OCI-M1 (cell line): Measurements from ENCODE around the gene WEE2.
A peak's percentile ranks its signal among the peaks of the same experiment; 100 is the strongest.
"Not testable (repeated sequence)": the region's sequence is repeated elsewhere in the genome, so short reads cannot be mapped to it uniquely, and the experiment has no call there.

ENCODE experiments used
- DNase-seq: peaks from one replicate; lab custom pipeline; 2025; lab: John Stamatoyannopoulos, UW

WEE2 gene

DNA sequence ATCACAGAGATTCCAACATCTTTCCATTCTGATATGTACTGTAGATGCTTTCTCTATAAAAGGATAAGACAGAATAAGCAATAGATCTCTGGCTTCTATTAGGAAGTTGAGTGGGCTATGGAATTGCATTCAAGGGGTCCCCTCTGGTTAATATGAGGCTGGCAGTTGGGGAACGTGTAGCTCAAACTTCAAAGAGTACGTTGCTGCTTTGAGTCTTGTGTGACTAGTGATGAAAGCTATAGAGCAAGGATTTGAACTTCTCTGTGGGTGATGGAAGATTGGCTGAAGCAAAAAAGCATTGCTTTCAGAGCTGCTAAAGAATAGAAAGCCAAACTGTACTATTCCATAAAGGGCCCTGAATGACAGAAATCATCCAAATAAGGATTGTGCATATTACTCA, 6.4 kb downstream of the WEE2 start:
- no peak for DNase-seq

DNA sequence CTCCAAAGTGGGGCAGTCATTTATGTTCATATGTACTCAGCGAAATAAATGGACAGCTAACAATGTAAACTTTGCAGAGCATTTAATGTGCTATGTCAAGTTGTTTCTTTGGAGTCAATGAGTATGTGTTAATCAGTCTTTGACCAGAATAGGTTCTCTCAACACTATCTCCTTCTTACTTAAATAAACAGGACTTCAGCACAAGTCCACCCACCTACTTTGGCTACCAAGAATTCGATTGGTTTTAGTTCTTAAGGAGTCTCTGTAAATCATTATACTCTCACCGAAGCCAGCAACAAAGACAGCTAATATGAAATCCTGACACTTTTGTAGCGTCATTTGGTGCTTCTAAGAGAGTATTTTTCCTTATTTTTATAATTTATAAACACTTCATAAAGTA, 6.9 kb downstream of the WEE2 start:
- no peak for DNase-seq

DNA sequence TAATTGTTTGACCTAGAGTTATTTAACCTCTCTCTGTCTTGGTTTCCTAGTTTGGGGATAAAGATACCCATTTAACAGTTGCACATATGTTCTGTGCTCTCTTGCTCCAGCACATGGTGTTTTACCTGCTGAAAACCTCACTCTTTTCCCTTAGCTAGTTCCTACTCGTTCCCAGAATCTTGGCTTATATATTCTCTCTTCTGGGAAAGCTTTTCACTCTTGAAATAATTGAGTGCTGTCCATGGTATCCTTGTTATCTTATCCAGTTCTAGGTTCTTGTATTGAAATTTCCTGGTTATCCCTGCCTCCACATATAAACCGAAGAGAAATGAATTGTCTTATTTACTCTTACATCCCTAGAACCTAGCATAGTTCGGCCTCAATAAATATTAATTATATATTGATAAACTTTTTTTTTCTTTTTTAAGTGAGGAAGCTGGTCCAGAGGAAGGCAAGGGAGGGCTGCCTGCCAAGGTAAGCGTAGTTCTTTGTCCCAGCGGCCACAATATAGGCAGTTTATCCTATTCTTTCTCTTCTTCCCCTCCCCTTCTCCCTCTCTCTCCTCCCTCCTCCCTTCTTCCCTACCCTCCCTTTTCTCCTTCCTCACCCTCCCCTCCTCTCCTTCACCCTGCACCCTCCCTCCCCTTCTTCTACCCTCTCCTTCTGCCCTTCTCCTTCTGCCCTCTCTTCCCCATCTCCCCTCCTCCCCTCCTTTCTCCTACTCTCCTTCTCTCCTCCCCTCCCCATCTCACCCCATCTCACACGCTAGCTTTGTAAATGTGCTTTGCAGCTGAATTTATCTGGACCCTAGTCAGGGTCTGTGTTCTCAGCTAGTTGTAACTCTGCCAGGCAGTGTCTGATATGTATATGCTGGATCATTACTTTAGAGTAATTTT, 7.9 kb downstream of the WEE2 start:
- no peak for DNase-seq

DNA sequence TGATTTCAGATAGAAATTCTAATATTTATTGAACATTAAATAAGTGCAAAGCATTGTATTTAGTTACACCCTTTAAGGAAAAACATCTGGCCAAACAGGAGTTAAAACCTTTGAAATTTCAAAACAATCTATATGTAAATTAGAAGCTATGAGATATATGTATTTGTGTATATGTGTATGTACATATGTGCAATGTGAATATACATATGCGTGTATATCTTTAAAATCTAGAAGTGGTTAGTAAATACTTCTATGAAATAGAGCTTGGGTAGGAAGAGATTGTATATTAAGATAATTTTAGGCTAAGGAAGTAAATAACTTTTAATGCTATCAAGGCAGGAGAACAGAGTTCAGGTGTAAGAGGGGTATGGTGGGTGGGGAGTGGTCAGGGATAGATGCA, 9.3 kb downstream of the WEE2 start:
- DNase-seq, result no peak

DNA sequence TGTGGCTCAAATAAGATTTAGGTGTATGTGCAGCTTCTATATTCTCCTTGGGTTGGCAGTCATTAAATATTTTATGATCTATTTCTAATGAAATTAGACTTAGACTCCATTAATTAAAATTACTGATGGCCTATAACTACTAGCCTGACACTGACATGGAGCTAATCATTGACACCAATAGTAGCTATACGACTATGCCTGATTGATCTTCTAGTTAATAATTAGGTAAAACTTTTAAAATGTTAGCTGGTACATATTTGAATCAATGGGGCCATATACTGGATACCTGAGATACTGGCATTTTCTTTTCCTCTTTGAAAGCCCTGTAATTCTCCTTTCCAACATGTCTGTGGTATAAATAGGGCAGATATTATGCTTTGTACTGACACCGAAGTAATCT, 14.4 kb downstream of the WEE2 start:
- DNase-seq, result no peak

DNA sequence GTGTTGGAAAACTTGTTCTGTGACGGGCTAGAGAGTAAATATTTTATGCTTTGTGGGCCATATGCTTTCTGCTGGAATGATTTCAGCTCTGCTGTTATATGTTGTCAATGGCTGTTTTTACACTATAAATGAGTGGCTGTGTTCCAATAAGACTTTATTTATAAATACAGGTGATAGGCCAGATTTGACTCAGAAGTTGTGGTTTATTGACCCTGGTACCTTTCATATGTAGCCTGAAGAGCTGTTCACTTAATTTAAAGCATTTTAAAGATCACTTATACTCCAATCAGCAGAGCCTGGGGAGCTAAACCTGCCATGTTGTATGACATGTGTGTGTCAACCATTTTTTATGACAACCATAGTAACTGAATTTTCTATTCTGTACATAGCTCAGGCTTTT, 20.9 kb downstream of the WEE2 start:
- DNase-seq, result no peak

DNA sequence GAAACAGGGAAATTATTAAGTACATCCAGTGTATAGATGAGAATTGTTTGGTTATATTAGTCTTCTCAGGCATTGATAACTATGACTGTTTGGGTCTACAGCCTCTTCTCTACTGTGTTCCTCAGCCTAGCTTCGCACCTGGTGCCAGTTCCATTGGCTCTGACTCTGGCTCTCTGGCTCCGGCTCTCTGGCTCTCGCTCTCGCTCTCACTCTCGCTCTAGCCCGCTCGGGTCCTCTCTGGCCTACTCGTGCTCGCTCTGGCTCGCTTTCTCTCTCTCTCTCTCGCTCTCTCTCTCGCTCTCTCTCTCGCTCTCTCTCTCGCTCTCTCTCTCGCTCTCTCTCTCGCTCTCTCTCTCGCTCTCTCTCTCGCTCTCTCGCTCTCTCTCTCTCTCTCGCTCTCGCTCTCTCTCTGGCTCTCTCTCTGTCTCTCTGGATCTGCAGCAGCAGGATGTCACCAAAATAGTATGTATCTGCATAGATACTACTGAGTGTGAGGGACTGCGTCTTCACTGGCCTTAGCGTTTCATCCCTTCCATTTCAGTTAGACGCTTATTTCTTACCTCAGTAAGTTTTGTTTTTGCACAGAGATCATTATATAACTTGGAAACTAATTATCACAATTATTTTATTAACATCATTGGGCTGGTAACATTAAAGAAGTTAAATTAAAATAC, 23.5 kb downstream of the WEE2 start:
- no peak for DNase-seq

DNA sequence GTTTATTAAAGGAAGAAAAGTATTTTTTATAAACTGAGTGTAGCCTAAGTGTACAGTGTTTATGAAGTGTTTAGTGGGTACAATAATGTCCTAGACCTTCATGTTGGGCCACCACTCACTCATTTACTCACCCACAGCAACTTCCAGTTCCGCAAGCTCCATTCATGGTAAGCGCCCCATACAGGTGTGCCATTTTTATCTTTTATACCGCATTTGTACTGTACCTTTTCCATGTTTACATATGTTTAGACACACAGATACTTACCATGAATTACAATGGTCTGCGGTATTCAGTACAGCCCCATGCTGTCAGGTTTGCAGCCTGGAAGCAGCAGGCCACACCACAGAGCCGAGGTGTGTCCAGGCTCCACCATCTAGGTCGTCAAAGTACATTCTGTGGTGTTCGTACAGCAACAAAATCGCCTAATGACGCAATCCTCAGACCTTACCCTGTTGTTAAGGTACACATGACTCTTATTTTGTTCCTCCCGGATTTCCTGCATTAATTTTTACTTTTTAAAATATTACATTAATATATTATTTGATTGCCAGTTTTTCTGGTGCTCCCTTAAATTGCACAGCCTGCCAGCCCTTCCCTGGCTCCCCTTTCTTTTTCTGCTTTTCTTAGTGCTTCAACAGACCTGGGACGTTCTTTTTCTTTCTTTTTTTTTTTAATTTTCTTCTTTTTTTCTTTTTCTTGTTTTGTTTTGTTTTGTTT, 29.1 kb downstream of the WEE2 start:
- DNase-seq, result peak; percentile 18

DNA sequence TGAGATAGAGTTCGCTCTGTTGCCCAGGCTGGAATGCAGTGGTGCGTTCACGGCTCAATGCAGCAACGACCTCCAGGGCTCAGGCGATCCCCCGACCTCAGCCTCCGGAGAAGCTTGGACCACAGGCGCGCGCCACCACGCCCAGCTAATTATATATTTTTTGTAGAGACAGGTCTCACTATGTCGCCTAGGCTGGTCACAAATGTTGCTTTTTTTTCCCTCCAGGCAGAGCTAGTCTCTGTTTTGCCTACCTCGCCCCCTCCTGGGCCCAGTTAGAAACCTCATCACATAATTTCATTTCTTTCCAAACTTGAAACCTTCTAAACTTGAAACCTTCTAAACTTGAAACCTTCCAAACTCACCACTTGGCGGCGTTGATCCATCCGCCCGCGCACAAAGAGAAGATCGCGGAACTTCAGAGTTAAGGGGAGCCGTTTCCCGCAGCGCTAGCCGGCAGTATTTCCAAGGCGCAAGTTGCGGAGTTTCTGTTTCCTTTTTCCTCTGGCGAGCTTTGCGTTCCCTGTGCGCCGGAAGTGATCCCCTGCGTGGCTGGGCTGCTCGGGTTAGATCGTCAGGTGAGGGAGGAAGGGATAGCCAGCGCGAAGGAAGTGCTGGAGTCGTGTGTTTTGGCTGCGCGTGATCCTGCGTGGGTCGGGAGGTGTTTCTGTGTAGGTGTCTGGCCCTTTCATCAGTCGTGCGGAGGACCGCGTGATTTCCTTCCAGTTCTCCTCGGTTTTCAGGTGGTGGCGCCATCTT, 29.9 kb downstream of the WEE2 start, which contains the start of gene SSBP1:
Gene SSBP1 (plus strand): TSS at position 523 of the 756 bp plus-strand sequence. CDS start 809 bp downstream, outside the sequence.
- DNase-seq, result peak; percentile 95

DNA sequence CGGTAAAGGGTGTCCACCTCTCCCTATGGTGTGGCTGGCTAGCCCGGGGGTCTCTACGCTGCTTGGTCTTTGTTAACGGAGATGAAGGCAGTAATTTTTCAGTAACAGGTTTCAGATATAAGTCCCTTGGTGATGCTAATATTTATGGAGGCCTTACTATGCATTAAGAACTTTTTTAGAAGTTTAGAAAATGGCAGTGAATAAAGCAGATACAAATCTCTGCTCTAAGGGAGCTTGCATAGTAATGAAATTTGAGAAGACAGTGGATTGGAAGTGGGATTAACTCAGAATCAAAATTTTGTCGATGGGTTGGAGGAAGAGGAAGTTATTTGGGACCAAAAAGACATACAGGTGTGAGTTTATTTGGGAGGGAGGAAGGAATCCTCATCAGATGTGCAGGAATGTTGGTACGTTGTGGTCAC, 30.4 kb downstream of the WEE2 start:
- peak; percentile 24 for DNase-seq

DNA sequence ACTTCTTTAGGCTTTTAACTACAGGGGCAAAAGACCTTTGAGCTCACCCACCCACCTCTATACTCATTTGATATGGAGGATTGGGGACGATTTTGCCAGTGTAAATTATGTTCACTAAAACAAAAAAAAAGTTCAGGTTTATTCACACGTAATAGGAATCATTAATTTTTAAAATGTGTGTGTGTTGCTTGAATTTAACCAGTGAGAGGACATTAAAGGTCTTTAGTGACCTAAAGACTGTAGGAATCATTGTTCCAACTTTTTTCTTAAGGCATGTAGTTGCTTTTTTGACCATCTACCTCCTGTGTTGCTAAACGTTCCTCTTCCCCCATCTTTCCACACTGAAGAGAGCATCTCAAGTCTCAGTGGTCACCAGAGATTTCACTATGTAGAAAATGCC, 31.1 kb downstream of the WEE2 start:
- DNase-seq, result no peak

DNA sequence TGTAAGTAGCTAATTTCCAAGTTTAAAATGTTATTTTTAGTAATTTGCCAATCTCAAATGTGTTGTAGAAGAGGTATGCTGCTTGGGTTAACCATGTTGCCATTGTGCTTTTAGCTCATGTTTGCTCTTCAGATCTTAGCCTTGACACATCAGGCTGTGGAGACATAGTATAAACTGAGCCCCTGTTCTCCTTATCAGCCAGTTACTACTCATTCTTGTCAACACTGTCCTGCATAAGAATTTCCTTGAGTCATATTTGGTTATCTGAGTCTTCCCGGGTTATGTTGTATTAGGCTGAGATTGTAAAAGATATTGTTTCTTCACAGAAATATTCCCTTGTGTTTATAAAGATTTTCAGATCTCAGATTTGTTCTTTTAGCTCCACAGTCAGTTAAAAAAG, 34.1 kb downstream of the WEE2 start:
- no peak for DNase-seq

DNA sequence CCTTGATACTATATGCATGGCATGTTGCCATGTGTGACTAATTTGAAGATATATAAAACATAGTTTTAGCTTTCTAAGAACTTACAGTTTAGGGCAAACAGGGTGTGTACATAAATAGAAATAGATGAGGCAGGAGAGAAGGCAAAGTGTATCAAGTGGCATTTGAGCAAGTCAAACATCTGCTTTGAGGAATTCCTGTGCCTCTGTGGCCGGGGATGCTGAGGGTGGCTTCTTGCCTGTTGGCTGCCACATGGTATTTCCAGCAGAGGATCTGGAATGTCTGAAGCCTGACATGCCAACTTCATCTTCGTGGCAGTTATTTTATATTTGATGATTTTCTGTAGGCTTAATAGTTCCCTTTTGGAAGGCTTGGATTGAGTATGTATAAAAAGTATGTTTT, 36.0 kb downstream of the WEE2 start:
- no peak for DNase-seq

DNA sequence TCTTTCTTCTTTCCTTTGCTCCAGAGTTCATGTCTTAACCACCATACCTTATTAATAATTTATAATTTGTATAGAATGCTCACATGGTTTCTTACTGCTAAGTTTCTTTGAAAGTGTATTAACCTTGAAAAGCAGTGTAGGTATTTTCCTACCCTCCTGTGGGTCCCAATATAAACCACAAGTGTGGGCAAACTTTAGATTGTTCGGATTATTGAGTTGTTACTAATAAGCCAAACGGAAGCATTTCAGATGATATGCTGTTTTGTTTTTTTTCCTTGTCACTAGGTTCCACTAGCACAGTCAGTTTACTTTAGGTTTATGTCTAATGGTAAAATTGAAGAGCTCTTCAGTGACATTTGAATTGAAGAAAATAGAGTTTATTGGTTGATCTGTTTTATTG, 40.2 kb downstream of the WEE2 start:
- no peak for DNase-seq

DNA sequence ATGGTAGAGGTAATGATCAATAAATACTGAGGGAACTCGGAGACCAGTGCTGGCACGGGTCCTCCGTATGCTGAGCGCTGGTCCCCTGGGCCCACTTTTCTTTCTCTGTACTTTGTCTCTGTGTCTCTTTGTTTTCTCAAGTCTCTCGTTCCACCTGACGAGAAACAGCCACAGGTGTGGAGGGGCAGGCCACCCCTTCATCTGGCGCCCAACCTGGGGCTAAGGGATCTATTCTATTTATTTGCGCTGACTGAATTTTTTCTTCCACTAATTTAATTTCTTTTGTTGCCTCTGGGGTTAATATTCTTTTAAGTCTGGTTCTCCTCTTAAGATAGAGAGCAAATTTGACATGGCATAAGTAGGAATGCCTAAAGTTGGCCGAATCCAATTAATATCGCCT, 43.8 kb downstream of the WEE2 start:
- DNase-seq, result not testable (repeated sequence)

DNA sequence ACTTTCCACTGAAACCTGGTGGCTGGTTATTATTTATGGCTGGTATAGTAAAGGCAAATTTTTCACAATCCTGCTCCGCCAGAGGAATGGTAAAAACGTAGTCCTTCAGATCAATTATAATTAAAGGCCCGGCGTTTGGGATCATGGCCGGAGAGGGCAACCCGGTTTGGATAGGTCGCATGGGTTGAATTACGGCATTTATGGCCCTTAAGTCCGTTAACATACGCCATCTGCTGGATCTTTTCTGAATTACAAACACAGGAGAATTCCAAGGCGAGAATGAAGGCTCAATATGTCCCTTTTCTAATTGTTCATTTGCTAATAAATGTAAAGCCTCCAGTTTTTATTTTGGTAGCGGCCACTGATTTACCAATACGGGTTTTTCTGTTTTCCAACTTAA, 44.5 kb downstream of the WEE2 start:
- peak; percentile 3 for DNase-seq

DNA sequence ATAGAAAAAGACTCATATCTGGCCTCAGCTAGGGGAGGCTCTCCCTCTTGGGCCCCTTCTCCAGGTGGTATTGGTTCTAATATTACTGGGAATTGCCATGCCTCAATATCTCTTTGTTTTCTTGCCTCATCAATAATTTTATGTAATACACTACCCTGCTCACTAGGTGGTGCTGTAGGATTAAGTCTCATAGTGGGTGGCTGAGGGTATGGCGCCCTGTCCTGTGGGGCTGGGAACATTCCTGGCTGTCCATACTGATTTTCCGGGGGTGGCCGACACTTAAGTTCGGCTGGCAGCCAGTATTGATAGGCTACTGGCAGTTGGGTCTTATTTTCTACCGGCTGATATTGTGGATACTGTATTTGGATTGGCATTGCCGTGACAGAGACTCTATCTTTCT, 46.8 kb downstream of the WEE2 start:
- peak; percentile 34 for DNase-seq

DNA sequence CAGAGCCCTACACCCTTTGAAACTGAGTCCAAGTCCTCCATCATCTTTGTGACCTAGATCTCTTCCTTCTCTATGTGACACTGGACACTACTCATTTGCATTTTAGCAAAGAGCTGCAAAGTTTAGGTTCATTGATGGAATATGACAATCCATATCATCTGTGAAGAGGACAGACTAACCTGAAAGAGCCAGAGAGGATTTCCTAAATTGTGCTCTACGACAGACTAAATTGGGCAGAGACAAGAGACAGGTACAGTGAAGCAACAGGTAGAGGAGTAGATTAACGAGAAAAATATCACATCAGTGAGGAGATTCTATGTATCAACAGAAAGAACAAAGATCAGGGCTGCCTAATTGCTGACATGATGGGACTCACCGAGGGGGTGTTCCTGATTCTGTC, 55.6 kb downstream of the WEE2 start, which contains the start of gene TAS2R3:
Gene TAS2R3 (plus strand): TSS at position 301 of the 400 bp plus-strand sequence. CDS start 62 bp downstream, at position 363.
- DNase-seq, result no peak

DNA sequence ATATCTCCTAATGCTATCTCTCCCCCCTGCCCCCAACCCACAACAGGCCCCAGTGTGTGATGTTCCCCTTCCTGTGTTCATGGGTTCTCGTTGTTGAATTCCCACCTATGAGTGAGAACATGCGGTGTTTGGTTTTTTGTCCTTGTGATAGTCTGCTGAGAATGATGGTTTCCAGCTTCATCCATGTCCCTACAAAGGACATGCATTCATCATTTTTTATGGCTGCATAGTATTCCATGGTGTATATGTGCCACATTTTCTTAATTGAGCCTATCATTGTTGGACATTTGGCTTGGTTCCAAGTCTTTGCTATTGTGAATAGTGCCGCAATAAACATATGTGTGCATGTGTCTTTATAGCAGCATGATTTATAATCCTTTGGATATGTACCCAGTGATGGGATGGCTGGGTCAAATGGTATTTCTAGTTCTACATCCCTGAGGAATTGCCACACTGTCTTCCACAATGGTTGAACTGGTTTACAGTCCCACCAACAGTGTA, 62.0 kb downstream of the WEE2 start:
- DNase-seq, result not testable (repeated sequence)

DNA sequence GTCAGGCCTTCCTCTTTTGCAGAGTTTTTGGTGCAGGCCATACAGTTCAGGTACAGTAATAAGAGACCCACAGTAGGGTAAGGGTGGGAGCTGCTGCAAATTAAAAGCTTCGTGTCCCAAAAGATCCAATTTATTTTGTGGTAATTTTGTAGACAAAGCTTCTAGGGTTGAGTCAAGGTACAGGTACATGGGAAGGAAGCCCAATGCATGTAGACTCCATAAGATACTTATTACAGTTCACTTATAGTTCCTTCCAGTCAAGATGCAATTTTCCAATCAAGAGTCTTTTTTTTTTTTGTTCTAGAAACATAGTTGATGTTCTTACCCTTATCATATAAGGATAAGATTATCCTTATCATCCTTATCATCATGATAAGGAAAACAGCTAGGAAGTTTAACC, 68.2 kb downstream of the WEE2 start, which contains the start of gene TAS2R4:
Gene TAS2R4 (plus strand): TSS at position 301 of the 400 bp plus-strand sequence. CDS start 1,815 bp downstream, outside the sequence.
- DNase-seq, result no peak
